DND-41 (cell line): Measurements from ENCODE around the gene CAPN15.

ENCODE experiments used
- ATAC-seq: fragments of 200-7000 bp; cut with Tn5 transposase; 3 replicates; pipeline ENCODE4 v1.9.1; 2021; ENCODE audit warnings: low read depth; ENCODE audit not compliant: insufficient read depth
- DNase-seq: peaks from one replicate; pipeline ENCODE4 v3.0.0-alpha.2; 2020
- H2AFZ ChIP-seq: 2 replicates; pipeline ENCODE4 v1.6.0; 2012; ENCODE audit warnings: low read depth, low read length
- H3K27ac ChIP-seq: 2 replicates; pipeline ENCODE4 v1.5.1; 2012; ENCODE audit warnings: low read length, inconsistent platforms
- H3K27me3 ChIP-seq: fragments of 200-600 bp; sonication (generic); 2 replicates; pipeline ENCODE4 v1.6.0; 2012; ENCODE audit warnings: low read length, mild to moderate bottlenecking, inconsistent platforms; ENCODE audit not compliant: insufficient read depth, poor library complexity
- H3K36me3 ChIP-seq: 2 replicates; pipeline ENCODE4 v1.5.1; 2012; ENCODE audit warnings: low read length, inconsistent platforms; ENCODE audit not compliant: insufficient read depth
- H3K4me1 ChIP-seq: 2 replicates; pipeline ENCODE4 v1.5.1; 2012; ENCODE audit warnings: mild to moderate bottlenecking, low read length; ENCODE audit not compliant: insufficient read depth
- H3K4me2 ChIP-seq: 2 replicates; pipeline ENCODE4 v1.6.0; 2012; ENCODE audit warnings: mild to moderate bottlenecking, moderate library complexity, low read length, inconsistent platforms; ENCODE audit not compliant: insufficient read depth
- H3K4me3 ChIP-seq, 2 experiments: fragments of 200-600 bp in 1 of 2; shearing (Covaris generic) in 1 of 2; 2 replicates each; pipeline ENCODE4 v1.5.1; 2012 to 2016; ENCODE audit warnings: inconsistent platforms in 2 of 2, low read length in 2 of 2, mild to moderate bottlenecking in 2 of 2, low read depth in 1 of 2, moderate library complexity in 1 of 2
- H3K79me2 ChIP-seq: 2 replicates; pipeline ENCODE4 v1.6.0; 2012; ENCODE audit warnings: low read length, inconsistent platforms; ENCODE audit not compliant: insufficient read depth
- H3K9ac ChIP-seq: 2 replicates; pipeline ENCODE4 v1.6.0; 2012; ENCODE audit warnings: low read depth, mild to moderate bottlenecking, inconsistent platforms, low read length, moderate library complexity
- H3K9me3 ChIP-seq: 2 replicates; pipeline ENCODE4 v1.5.1; 2012; ENCODE audit warnings: low read length, moderate library complexity, mild to moderate bottlenecking, inconsistent platforms; ENCODE audit not compliant: insufficient read depth, severe bottlenecking
- H4K20me1 ChIP-seq: 2 replicates; pipeline ENCODE4 v1.6.0; 2012; ENCODE audit warnings: low read length; ENCODE audit not compliant: insufficient read depth
- CTCF ChIP-seq: IDR thresholded peaks from 2 replicates; pipeline ENCODE4 v1.5.1; 2012; ENCODE audit warnings: borderline replicate concordance, low read length, moderate library complexity, mild to moderate bottlenecking; ENCODE audit not compliant: poor library complexity, severe bottlenecking; ENCODE audit errors: extremely low read depth
- EZH2 ChIP-seq: IDR thresholded peaks from 3 replicates; pipeline ENCODE4 v1.6.1; 2012; ENCODE audit warnings: borderline replicate concordance, low read depth, mild to moderate bottlenecking, moderate library complexity, low read length, inconsistent platforms; ENCODE audit not compliant: severe bottlenecking

Gene CAPN15

DNA sequence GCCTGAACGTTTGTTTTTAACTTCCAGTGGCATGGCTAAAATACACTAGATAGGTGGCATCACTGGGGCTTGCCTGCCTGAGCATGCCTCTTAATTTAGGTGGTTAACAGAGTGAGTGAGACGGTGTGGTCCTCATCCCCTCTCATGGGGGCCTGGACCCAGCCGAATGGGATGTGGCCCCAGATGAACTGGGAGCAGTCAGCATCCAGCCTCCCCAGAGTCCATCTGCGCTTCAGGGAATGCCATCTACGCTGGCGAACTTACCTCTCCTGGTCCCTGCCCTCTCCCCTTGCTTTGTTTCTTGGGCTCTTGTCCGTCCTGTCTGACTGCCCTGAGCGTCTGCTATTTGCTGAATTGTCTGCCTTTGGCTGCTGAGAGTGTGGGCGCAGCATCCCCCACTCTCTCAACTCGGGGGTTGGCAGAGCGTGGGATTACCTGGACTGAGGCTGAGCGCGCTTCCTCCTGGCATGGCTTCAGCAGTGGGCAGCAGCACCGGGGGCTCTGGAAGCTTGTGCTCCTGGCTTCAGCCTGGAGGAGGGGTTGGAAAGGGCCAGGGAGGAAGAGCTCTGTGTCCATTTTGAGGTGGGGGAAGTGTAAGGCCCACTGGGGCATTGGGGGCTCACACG is 64.5 kb downstream of the CAPN15 start:
- H4K20me1 ChIP-seq = peaks cover 69% of the 10 kb centered on the region
- peaks cover 84% of the 10 kb centered on the region for H3K79me2 ChIP-seq
- peak overlapping the region; percentile 100 for H3K4me2 ChIP-seq
- peak overlapping the region; percentile 6; the same call in 1 of the 2 replicates for H3K9ac ChIP-seq
- no peak overlapping the region for H2AFZ ChIP-seq
- H3K27ac ChIP-seq = 0 out of 2 replicates have a peak overlapping the region, but pooled peaks have one; percentile 6
- peaks cover 20% of the 10 kb centered on the region for H3K36me3 ChIP-seq
- H3K4me1 ChIP-seq = peaks cover 33% of the 10 kb centered on the region
- ATAC-seq (no peak), DNase-seq (no peak)
- no peak overlapping the region for H3K4me3 ChIP-seq
- TF ChIP-seq CTCF (no peak), EZH2 (no peak)
- no peaks in the 10 kb centered on the region for H3K9me3 ChIP-seq
- H3K27me3 ChIP-seq = no peaks in the 10 kb centered on the region

GRCh38 chr16:592518-593306 is 65.2 kb downstream of the CAPN15 start:
- H3K4me2 ChIP-seq = peak overlapping the region; percentile 100; the same call in 1 of the 2 replicates
- H2AFZ ChIP-seq = no peak overlapping the region
- DNase-seq (no peak), ATAC-seq (no peak)
- H3K79me2 ChIP-seq = peaks cover 79% of the 10 kb centered on the region
- H3K9me3 ChIP-seq = no peaks in the 10 kb centered on the region
- peaks cover 20% of the 10 kb centered on the region for H3K36me3 ChIP-seq
- H4K20me1 ChIP-seq = peaks cover 62% of the 10 kb centered on the region
- H3K27ac ChIP-seq = no peak overlapping the region; the same call in 1 of the 2 replicates
- no peaks in the 10 kb centered on the region for H3K27me3 ChIP-seq
- H3K4me1 ChIP-seq = peaks cover 26% of the 10 kb centered on the region
- TF ChIP-seq EZH2 = no peak
- no peak for TF ChIP-seq CTCF
- no peak overlapping the region for H3K4me3 ChIP-seq
- peak overlapping the region; percentile 6; the same call in 1 of the 2 replicates for H3K9ac ChIP-seq

DNA sequence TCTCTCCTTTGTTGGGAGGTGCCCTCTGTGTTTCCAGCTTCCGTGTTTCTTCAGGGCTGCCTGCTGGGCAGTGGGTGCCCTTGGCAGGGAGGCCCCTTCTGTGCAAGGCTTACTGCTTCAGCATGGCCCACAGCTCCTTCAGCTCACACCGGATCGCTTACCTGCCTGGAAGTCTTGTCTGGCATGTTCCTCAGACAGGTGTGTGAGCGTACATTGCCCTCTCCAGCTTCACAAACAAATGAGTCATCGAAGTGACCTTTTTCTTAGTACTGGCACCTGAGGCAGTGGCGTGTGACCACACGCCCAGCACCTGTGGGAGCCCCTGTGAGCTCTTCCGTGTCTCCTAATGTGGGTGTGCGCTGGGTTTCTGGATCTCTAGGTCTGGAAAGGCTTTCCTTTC is 65.9 kb downstream of the CAPN15 start:
- Histone ChIP-seq H4K20me1 (peaks cover 55% of the 10 kb centered on the region), H3K9ac (no peak overlapping the region), H3K4me3 (no peak overlapping the region), H3K36me3 (peaks cover 20% of the 10 kb centered on the region), H3K4me2 (no peak overlapping the region), H2AFZ (no peak overlapping the region), H3K27me3 (no peaks in the 10 kb centered on the region), H3K79me2 (peaks cover 73% of the 10 kb centered on the region), H3K4me1 (peaks cover 19% of the 10 kb centered on the region), H3K27ac (no peak overlapping the region), H3K9me3 (no peaks in the 10 kb centered on the region)
- no peak for ATAC-seq
- DNase-seq = no peak
- TF ChIP-seq EZH2 (no peak), CTCF (no peak)
